SU-DHL-6 (cell line): ENCODE measurements around the gene ANK3.

Source experiments
- H2AFZ ChIP-seq: fragments of 200-600 bp; sonication (generic); 2 replicates; pipeline ENCODE4 v1.6.1; 2014; ENCODE audit warnings: low read depth, mild to moderate bottlenecking, moderate library complexity, mixed read lengths, antibody characterized with exemption, low read length; ENCODE audit not compliant: severe bottlenecking
- H3F3A ChIP-seq: fragments of 200-600 bp; shearing (Covaris generic); 2 replicates; pipeline ENCODE4 v1.6.0; 2016; ENCODE audit warnings: antibody characterized with exemption, mild to moderate bottlenecking; ENCODE audit not compliant: insufficient read depth
- H3K27ac ChIP-seq: fragments of 200-600 bp; sonication (generic); 2 replicates; pipeline ENCODE4 v1.5.1; 2016; ENCODE audit warnings: low read depth, mild to moderate bottlenecking, low read length, moderate library complexity, mixed read lengths
- H3K27me3 ChIP-seq: fragments of 200-600 bp; sonication (generic), shearing (Covaris generic); 2 replicates; pipeline ENCODE4 v1.6.0; 2014; ENCODE audit warnings: mild to moderate bottlenecking, low read length
- H3K36me3 ChIP-seq: fragments of 200-600 bp; sonication (generic); 2 replicates; pipeline ENCODE4 v1.6.1; 2014; ENCODE audit warnings: mild to moderate bottlenecking, low read length, mixed read lengths
- H3K4me2 ChIP-seq: fragments of 300-600, 200-600 bp; shearing (Covaris generic), sonication (generic); 2 replicates; pipeline ENCODE4 v1.6.0; 2014; ENCODE audit warnings: low read length, low read depth, mild to moderate bottlenecking; ENCODE audit not compliant: poor library complexity, severe bottlenecking
- H3K4me3 ChIP-seq: fragments of 200-600 bp; sonication (generic); 2 replicates; pipeline ENCODE4 v1.5.1; 2014; ENCODE audit warnings: antibody characterized with exemption, low read length, mild to moderate bottlenecking, mixed read lengths; ENCODE audit not compliant: insufficient read depth, poor library complexity, severe bottlenecking
- H3K79me2 ChIP-seq: fragments of 200-600 bp; sonication (generic); 2 replicates; pipeline ENCODE4 v1.6.1; 2014; ENCODE audit warnings: mild to moderate bottlenecking, low read length, moderate library complexity; ENCODE audit not compliant: insufficient read depth
- H3K9ac ChIP-seq: fragments of 200-600 bp; sonication (generic); 2 replicates; pipeline ENCODE4 v1.7.0; 2014; ENCODE audit warnings: mild to moderate bottlenecking, low read length
- H3K9me2 ChIP-seq: fragments of 200-600 bp; sonication (generic); replicated peaks from 2 replicates; pipeline ENCODE4 v1.6.1; 2014; ENCODE audit warnings: low read length; ENCODE audit not compliant: insufficient read depth
- H3K9me3 ChIP-seq: fragments of 200-600 bp; sonication (generic); 2 replicates; pipeline ENCODE4 v1.6.1; 2014; ENCODE audit warnings: low read length, mixed read lengths; ENCODE audit not compliant: insufficient read depth
- H4K20me1 ChIP-seq: fragments of 200-600 bp; sonication (generic); 2 replicates; pipeline ENCODE4 v1.6.1; 2014; ENCODE audit warnings: low read depth, mild to moderate bottlenecking, antibody characterized with exemption, low read length, moderate library complexity, mixed read lengths
- CTCF ChIP-seq: fragments of 200-600 bp; sonication (generic); IDR thresholded peaks from one replicate; pipeline ENCODE4 v1.5.1; 2017; ENCODE audit warnings: antibody characterized with exemption, mild to moderate bottlenecking, low read length, moderate library complexity; ENCODE audit not compliant: insufficient read depth, poor library complexity, severe bottlenecking
- EZH2phosphoT487 ChIP-seq: fragments of 200-600 bp; sonication (generic), shearing (Covaris generic); conservative IDR thresholded peaks from 2 replicates; pipeline ENCODE4 v1.6.1; 2018; ENCODE audit warnings: mild to moderate bottlenecking, antibody characterized with exemption, low read length, moderate library complexity, mixed read lengths

Gene ANK3

GRCh38 chr10:60334991-60335390 is 54.7 kb downstream of the ANK3 start:
- Histone ChIP-seq H3K79me2 (no peaks in the 10 kb centered on the region; the same call in 1 of the 2 replicates), H3F3A (no peaks in the 10 kb centered on the region; the same call in 1 of the 2 replicates), H3K4me3 (no peak overlapping the region), H3K4me2 (peak overlapping the region; percentile 34), H3K9me3 (no peaks in the 10 kb centered on the region), H3K9me2 (no peaks in the 10 kb centered on the region), H3K9ac (peak overlapping the region; percentile 17), H2AFZ (peak overlapping the region; percentile 4), H3K27me3 (no peaks in the 10 kb centered on the region), H3K27ac (peak overlapping the region; percentile 59), H3K36me3 (peaks cover 5% of the 10 kb centered on the region; the same call in 1 of the 2 replicates), H4K20me1 (no peaks in the 10 kb centered on the region)
- TF ChIP-seq CTCF: no peak
- TF ChIP-seq EZH2phosphoT487: no peak

- no peaks in the 10 kb centered on the region for H3K27me3 ChIP-seq
- no peak overlapping the region for H3K9ac ChIP-seq
- TF ChIP-seq EZH2phosphoT487 (no peak), CTCF (no peak)
- no peaks in the 10 kb centered on the region; the same call in 1 of the 2 replicates for H3K79me2 ChIP-seq
- no peak overlapping the region for H2AFZ ChIP-seq
- H3F3A ChIP-seq: no peaks in the 10 kb centered on the region; the same call in 1 of the 2 replicates
- no peaks in the 10 kb centered on the region for H4K20me1 ChIP-seq
- peaks cover 5% of the 10 kb centered on the region; the same call in 1 of the 2 replicates for H3K36me3 ChIP-seq
- no peaks in the 10 kb centered on the region for H3K9me3 ChIP-seq
- no peak overlapping the region for H3K4me2 ChIP-seq
- peak overlapping the region; percentile 41 for H3K27ac ChIP-seq
- H3K4me3 ChIP-seq: no peak overlapping the region
- no peaks in the 10 kb centered on the region for H3K9me2 ChIP-seq
These were observed 57.3 kb downstream of the ANK3 start for GRCh38 chr10:60332371-60332770.

DNA sequence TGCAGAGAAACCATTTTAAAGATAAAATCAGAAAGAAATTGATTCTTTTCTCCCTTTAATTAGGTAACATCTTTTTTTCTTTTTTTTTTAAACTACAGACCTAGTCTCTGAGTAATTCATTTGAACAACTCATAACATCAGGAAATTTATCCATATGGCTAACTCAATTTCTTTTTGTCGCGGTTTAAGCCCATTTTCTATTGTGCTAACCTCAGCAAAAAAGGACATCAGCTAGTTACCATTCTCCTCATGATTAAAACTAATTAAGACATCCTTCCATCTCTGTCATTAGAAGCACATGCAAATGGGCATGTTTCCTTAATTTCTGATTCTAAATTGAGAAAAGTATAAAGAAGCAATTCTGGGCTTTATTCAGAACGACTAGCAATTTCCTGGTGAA is 57.8 kb downstream of the ANK3 start:
- no peaks in the 10 kb centered on the region for H3K9me2 ChIP-seq
- TF ChIP-seq EZH2phosphoT487: no peak
- TF ChIP-seq CTCF: no peak
- H3K27ac ChIP-seq: peak overlapping the region; percentile 26; the same call in 1 of the 2 replicates
- H2AFZ ChIP-seq: no peak overlapping the region
- no peak overlapping the region for H3K4me2 ChIP-seq
- H3K79me2 ChIP-seq: no peaks in the 10 kb centered on the region; the same call in 1 of the 2 replicates
- H3K9ac ChIP-seq: no peak overlapping the region
- no peaks in the 10 kb centered on the region for H3K9me3 ChIP-seq
- no peaks in the 10 kb centered on the region; the same call in 1 of the 2 replicates for H3F3A ChIP-seq
- no peaks in the 10 kb centered on the region for H4K20me1 ChIP-seq
- no peak overlapping the region for H3K4me3 ChIP-seq
- peaks cover 5% of the 10 kb centered on the region; the same call in 1 of the 2 replicates for H3K36me3 ChIP-seq
- H3K27me3 ChIP-seq: no peaks in the 10 kb centered on the region

- H4K20me1 ChIP-seq: no peaks in the 10 kb centered on the region
- H3K79me2 ChIP-seq: no peaks in the 10 kb centered on the region
- H3K9ac ChIP-seq: no peak overlapping the region
- TF ChIP-seq CTCF (no peak), EZH2phosphoT487 (no peak)
- H3K27me3 ChIP-seq: no peaks in the 10 kb centered on the region
- no peak overlapping the region for H3K4me2 ChIP-seq
- H3K27ac ChIP-seq: no peak overlapping the region
- H3K4me3 ChIP-seq: no peak overlapping the region
- no peaks in the 10 kb centered on the region for H3K9me2 ChIP-seq
- H3K9me3 ChIP-seq: no peaks in the 10 kb centered on the region
- no peak overlapping the region for H2AFZ ChIP-seq
- no peaks in the 10 kb centered on the region for H3F3A ChIP-seq
- no peaks in the 10 kb centered on the region for H3K36me3 ChIP-seq
These were observed 66.5 kb downstream of the ANK3 start for GRCh38 chr10:60323162-60323561.
